Measurements from ENCODE around the gene SPATA17. TPM values are rescaled to one million over a fixed set of nuclear protein-coding genes. Genes with fewer than 3 reads are reported as not detected.

SPATA17 gene
- total and polyA plus RNA-seq, 2 of the 8 experiments (the other 6 are each of a cell fraction or from before 2014, with no cell fraction given), result 0.17 to 0.48 TPM

GRCh38 chr1:217885181-217885580 lies 254.0 kb downstream of the SPATA17 start:
- H4K5ac ChIP-seq (ENCODE audit: insufficient read length, low read depth, low read length), result no peak overlapping the region
- DNase-seq (ENCODE audit: low read depth in 1 of 2, low spot score in 2 of 2) (no peak), FAIRE-seq (no peak)
- no peaks in the 10 kb centered on the region for H4K20me1 ChIP-seq (replicated peaks in 1 of 2; ENCODE audit: control insufficient read depth in 1 of 2, insufficient read depth in 2 of 2, low read length in 2 of 2)
- no peak overlapping the region for H3K9ac ChIP-seq (replicated peaks in 1 of 4; ENCODE audit: extremely low read depth in 1 of 4, low read depth in 3 of 4, low read length in 3 of 4)
- no peak overlapping the region for H3K4ac ChIP-seq (replicated peaks; ENCODE audit: insufficient read length, low read depth, low read length)
- no peaks in the 10 kb centered on the region for H3K79me1 ChIP-seq (ENCODE audit: low read depth, low read length)
- no peaks in the 10 kb centered on the region for H3K36me3 ChIP-seq (ENCODE audit: control insufficient read depth in 2 of 4, insufficient read depth in 4 of 4, low read length in 3 of 4)
- CTCF ChIA-PET (ENCODE audit: partially characterized antibody), result interaction anchor here (0.6 to 1.7 kb wide), 5 partner anchors 9 to 289 kb away, joined by 3 to 5 read pairs (median 4); no protein-coding TSS in a partner anchor
- H2AFZ ChIP-seq (ENCODE audit: low read length), result 0 out of 2 replicates have a peak overlapping the region, but pooled peaks have one; percentile 23
- H2AK5ac ChIP-seq (ENCODE audit: low read depth, low read length), result no peak overlapping the region
- H3K23me2 ChIP-seq (ENCODE audit: low read depth, low read length), result no peaks in the 10 kb centered on the region
- H3K79me2 ChIP-seq (ENCODE audit: control insufficient read depth in 1 of 2, insufficient read depth in 2 of 2, low read length in 2 of 2), result no peaks in the 10 kb centered on the region
- H3K4me2 ChIP-seq (ENCODE audit: insufficient read depth in 1 of 2, low read depth in 2 of 2, low read length in 2 of 2), result no peak overlapping the region
- no peak overlapping the region for H3K56ac ChIP-seq (replicated peaks; ENCODE audit: insufficient read length, low read depth, low read length)
- H3K4me1 ChIP-seq (replicated peaks in 1 of 4; ENCODE audit: control insufficient read depth in 3 of 4, insufficient read depth in 4 of 4, low read length in 3 of 4), result no peaks in the 10 kb centered on the region
- H2BK120ac ChIP-seq (replicated peaks; ENCODE audit: low read depth, low read length), result no peak overlapping the region
- POLR2A ChIA-PET (ENCODE audit: partially characterized antibody), result no interaction called here
- no peak overlapping the region for H3K23ac ChIP-seq (ENCODE audit: insufficient read length)
- no peak overlapping the region for H2BK15ac ChIP-seq (ENCODE audit: low read length)
- no peak overlapping the region for H4K8ac ChIP-seq (ENCODE audit: extremely low read depth, insufficient read depth, low read length)
- H3K4me3 ChIP-seq (ENCODE audit: extremely low read depth in 1 of 4, insufficient read depth in 2 of 4, low read depth in 3 of 4, low read length in 4 of 4), result no peak overlapping the region
- H3K9me3 ChIP-seq (ENCODE audit: insufficient read depth in 2 of 2, low read depth in 1 of 2, low read length in 1 of 2), result peaks cover 7 to 8% of the 10 kb centered on the region in 2 experiments; a peak in 3 of 4 replicates
- H2BK5ac ChIP-seq (ENCODE audit: low read depth, low read length), result no peak overlapping the region
- no peak overlapping the region for H3K14ac ChIP-seq (ENCODE audit: insufficient read length)
- no peak overlapping the region for H3K27ac ChIP-seq (ENCODE audit: low read depth, low read length)
- H3K27me3 ChIP-seq (replicated peaks in 1 of 4; ENCODE audit: control insufficient read depth in 3 of 4, extremely low read depth in 1 of 4, insufficient read depth in 3 of 4, low read length in 3 of 4), result no peaks in the 10 kb centered on the region
- no peak overlapping the region for H2BK20ac ChIP-seq (ENCODE audit: low read length)
- H4K91ac ChIP-seq (replicated peaks; ENCODE audit: insufficient read length, low read length), result no peak overlapping the region
- H2BK12ac ChIP-seq (ENCODE audit: low read depth, low read length), result no peak overlapping the region
- 90% methylated on average over 3 of the region's 3 CpGs; no CpG with 5 or more reads in 1 of the 2 experiments for WGBS, 2 experiments (ENCODE audit: extremely low coverage in 1 of 2, insufficient coverage in 1 of 2, insufficient read length in 1 of 2, insufficient replicate concordance in 2 of 2, low coverage in 1 of 2, low lambda C conversion rate in 2 of 2, missing lambda C conversion rate in 1 of 2)
- H3K18ac ChIP-seq (ENCODE audit: extremely low read depth, low read length), result no peak overlapping the region
- TF ChIP-seq TBP (IDR thresholded peaks at IDR 0.05; ENCODE audit: low read depth, low read length) (no peak), RAD21 (IDR thresholded peaks at IDR 0.05 in 1 of 2, conservative IDR thresholded peaks at IDR 0.05 in 1 of 2; ENCODE audit: low read depth in 2 of 2, low read length in 2 of 2) (no peak), TEAD4 (IDR thresholded peaks at IDR 0.05; ENCODE audit: low read depth, low read length) (no peak), HDAC6 (IDR thresholded peaks at IDR 0.05; ENCODE audit: low read depth, low read length) (no peak), SP4 (IDR thresholded peaks at IDR 0.05; ENCODE audit: low read length) (no peak), KDM1A (IDR thresholded peaks at IDR 0.05; ENCODE audit: borderline replicate concordance, low read length) (no peak), RBBP5 (IDR thresholded peaks at IDR 0.05; ENCODE audit: borderline replicate concordance, low read depth, low read length) (no peak), KDM4A (IDR thresholded peaks at IDR 0.05; ENCODE audit: low read depth, low read length, severe bottlenecking) (no peak), BRCA1 (IDR thresholded peaks at IDR 0.05; ENCODE audit: low read depth, low read length) (no peak), CREB1 (IDR thresholded peaks at IDR 0.05) (no peak), BACH1 (IDR thresholded peaks at IDR 0.05; ENCODE audit: low read length) (no peak), KDM5A (IDR thresholded peaks at IDR 0.05; ENCODE audit: low read length) (no peak), HDAC2 (IDR thresholded peaks at IDR 0.05; ENCODE audit: borderline replicate concordance in 1 of 2, low read depth in 2 of 2, low read length in 2 of 2) (no peak), EZH2 (IDR thresholded peaks at IDR 0.05; ENCODE audit: low read depth, low read length, severe bottlenecking) (no peak), POU5F1 (IDR thresholded peaks at IDR 0.05; ENCODE audit: low read depth, low read length) (no peak)

Measured in H1 (cell line).